ENCODE data around the gene SLC2A13. TPM values are rescaled to one million over a fixed set of nuclear protein-coding genes. Genes with fewer than 3 reads are reported as not detected.

SLC2A13 gene
- total RNA-seq, 4 donors from 2014 or later = 9.2 to 15.2 (median 13.9) TPM

DNA sequence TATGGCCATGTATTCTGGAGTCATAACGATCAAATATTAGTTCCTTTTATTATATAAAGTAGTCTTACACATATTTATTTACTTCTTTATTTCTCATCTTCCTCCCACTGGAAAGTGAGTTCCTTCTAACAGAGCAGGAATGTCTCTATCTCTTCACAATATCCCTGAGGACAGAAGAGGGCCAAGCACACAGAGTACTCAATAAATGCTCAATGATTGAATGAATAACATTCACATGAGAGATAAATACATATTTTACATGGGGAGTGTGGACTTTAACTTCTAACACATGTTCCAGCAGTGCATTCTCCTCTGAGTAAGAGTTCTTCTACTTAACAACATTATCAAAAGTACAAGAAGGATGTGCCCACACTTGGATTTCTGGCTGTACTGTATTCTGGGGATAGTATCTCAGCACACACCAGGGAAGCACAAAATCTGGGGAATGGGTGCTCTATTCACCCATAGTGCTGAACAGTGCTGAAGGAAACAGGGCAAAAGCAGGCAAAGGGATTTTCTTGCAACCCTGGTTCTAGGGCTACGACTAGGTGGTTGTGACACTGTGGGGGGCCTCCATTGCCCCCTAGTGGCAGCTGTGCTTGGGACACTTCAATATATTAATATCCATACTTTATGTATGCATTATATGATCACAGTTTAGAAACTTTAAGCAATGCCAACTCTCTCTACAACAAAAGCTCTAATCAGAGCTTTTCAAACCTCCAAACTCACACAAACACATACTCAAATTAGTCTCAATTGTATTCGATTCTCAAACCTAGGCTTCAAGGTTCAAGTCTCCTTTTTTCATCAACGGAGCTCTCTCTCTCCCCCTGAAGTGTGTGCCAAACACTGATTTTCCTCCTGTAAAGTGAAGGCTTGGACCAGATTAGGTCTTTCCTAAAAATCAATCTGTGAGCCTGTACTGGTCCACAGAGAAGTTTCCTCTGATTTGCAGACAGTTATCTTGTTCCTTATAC lies 115.5 kb downstream of the SLC2A13 start:
- TF ChIP-seq POLR2A (IDR thresholded peaks at IDR 0.05) = no peak
- TF ChIP-seq, protein P1, sequence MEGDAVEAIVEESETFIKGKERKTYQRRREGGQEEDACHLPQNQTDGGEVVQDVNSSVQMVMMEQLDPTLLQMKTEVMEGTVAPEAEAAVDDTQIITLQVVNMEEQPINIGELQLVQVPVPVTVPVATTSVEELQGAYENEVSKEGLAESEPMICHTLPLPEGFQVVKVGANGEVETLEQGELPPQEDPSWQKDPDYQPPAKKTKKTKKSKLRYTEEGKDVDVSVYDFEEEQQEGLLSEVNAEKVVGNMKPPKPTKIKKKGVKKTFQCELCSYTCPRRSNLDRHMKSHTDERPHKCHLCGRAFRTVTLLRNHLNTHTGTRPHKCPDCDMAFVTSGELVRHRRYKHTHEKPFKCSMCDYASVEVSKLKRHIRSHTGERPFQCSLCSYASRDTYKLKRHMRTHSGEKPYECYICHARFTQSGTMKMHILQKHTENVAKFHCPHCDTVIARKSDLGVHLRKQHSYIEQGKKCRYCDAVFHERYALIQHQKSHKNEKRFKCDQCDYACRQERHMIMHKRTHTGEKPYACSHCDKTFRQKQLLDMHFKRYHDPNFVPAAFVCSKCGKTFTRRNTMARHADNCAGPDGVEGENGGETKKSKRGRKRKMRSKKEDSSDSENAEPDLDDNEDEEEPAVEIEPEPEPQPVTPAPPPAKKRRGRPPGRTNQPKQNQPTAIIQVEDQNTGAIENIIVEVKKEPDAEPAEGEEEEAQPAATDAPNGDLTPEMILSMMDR (IDR thresholded peaks at IDR 0.05) = no peak
- intact Hi-C loops (cut with DNase I; ENCODE audit: low total_unique reads) = loop anchor here (10.0 kb wide), 1 partner anchor 226 kb away; no protein-coding TSS in a partner anchor
- H3K4me3 ChIP-seq (ENCODE audit: low read depth, poor library complexity, severe bottlenecking) = no peak overlapping the region
- peak; percentile 28 to 87 for DNase-seq (ENCODE audit: low spot score in 2 of 2)
- WGBS, 2 donors = 52 to 56% methylated on average over 4 of the region's 4 CpGs

DNA sequence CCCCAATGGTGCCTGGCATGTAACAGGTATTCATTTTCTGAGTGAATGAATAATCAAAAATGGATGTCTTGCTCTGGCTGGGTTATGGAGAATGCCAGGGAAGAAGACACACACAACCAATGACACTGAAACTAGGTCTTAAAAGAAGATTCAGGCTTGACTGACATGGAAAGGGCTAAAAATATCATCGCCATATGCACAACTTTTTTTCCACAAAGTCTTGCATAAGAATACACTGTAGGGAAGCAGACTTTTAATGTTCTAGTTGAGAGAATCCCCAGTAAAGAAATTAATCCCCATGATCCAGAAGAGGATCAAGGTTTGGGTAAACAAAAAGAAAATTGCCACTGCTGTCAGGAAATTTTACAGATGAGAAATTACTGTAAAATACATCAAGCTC lies 116.4 kb downstream of the SLC2A13 start:
- TF ChIP-seq POLR2A (IDR thresholded peaks at IDR 0.05) = no peak
- TF ChIP-seq, protein P1 (IDR thresholded peaks at IDR 0.05) = no peak
- no peak overlapping the region for H3K4me3 ChIP-seq (ENCODE audit: low read depth, poor library complexity, severe bottlenecking)
- no peak for DNase-seq (ENCODE audit: low spot score in 2 of 2)
- 91 to 100% methylated on average over 1 of the region's 1 CpG for WGBS, 2 donors
- intact Hi-C loops (cut with DNase I; ENCODE audit: low total_unique reads) = no loop called here

DNA sequence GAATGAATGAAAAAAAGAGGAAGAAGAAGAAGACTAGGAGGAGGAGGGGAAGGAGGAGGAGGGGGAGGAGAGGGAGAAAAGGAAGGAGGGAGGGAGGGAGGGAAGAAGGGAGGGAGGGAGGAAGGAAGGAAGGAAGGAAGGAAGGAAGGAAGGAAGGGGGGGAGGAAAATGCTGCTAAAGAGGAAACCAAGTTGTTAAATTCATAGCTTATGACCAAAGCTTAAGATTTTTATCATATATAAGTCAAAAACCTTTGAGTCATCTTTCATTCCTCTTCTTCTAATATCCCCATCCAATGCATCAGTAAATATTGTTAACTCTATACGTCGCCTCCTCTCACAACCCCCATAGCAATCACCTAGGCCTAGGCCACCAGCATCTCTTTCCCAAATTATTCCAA lies 117.3 kb downstream of the SLC2A13 start:
- no peak for DNase-seq (ENCODE audit: low spot score in 2 of 2)
- TF ChIP-seq POLR2A (IDR thresholded peaks at IDR 0.05) = no peak
- TF ChIP-seq, protein P1 (IDR thresholded peaks at IDR 0.05) = no peak
- intact Hi-C loops (cut with DNase I; ENCODE audit: low total_unique reads) = no loop called here
- 91 to 97% methylated on average over 2 of the region's 2 CpGs for WGBS, 2 donors
- H3K4me3 ChIP-seq (ENCODE audit: low read depth, poor library complexity, severe bottlenecking) = no peak overlapping the region

DNA sequence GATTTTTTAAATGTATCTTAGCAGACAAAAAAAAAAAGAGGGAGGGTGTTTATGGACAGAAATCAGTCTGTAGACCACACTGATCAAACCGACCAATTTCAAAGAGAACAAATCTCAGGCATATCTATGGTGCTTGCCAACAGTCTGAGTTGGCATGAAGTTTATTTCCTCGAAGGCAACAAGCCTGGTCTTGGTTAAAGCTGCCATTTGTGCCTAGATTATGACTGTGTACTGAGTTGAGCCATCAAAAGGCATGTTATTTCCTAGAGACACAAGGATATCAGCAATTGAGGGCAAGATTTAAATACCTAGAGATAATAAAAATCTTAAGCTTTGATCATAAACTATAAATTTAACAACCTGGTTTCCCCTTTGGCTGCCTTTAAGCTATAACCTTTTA lies 119.2 kb downstream of the SLC2A13 start:
- intact Hi-C loops (cut with DNase I; ENCODE audit: low total_unique reads) = no loop called here
- WGBS, 2 donors = 24 to 44% methylated on average over 2 of the region's 2 CpGs
- TF ChIP-seq, protein P1 (IDR thresholded peaks at IDR 0.05) = no peak
- TF ChIP-seq POLR2A (IDR thresholded peaks at IDR 0.05) = no peak
- no peak for DNase-seq (ENCODE audit: low spot score in 2 of 2)
- H3K4me3 ChIP-seq (ENCODE audit: low read depth, poor library complexity, severe bottlenecking) = no peak overlapping the region

DNA sequence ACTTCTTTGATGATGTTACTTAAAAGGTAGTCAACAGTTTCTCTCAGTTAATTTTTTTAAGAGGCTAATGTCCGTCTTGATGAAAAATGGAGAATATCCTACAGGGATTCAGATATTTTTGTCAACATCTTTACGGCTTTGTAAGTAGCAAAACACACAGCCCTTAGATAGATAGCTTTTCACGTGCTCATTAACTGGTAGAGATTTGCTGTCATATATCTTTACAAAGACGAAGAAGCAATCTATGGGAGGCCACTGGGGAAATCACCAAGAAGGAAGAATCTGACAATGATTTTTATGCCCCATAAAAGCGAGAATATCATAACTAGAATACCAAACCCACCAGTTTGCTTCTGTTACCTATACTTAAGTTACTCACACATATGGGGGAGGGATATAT lies 121.2 kb downstream of the SLC2A13 start:
- intact Hi-C loops (cut with DNase I; ENCODE audit: low total_unique reads) = no loop called here
- 78 to 83% methylated on average over 5 of the region's 5 CpGs for whole genome bisulfite sequencing, 2 donors
- H3K4me3 ChIP-seq (ENCODE audit: low read depth, poor library complexity, severe bottlenecking) = no peak overlapping the region
- no peak for DNase-seq (ENCODE audit: low spot score in 2 of 2)
- TF ChIP-seq, protein P1 (IDR thresholded peaks at IDR 0.05) = no peak

Measured in lower leg skin (tissue), 4 donors.